Fibroblast of skin of back (primary cell): ENCODE data around the gene MAN1A1.
A peak's percentile ranks its signal among the peaks of the same experiment; 100 is the strongest.
"Not testable (repeated sequence)": the region's sequence is repeated elsewhere in the genome, so short reads cannot be mapped to it uniquely, and the experiment has no call there.

Experiments used
- DNase-seq: peaks from one replicate; pipeline ENCODE4 v3.0.0-alpha.2; 2013

The MAN1A1 gene

DNA sequence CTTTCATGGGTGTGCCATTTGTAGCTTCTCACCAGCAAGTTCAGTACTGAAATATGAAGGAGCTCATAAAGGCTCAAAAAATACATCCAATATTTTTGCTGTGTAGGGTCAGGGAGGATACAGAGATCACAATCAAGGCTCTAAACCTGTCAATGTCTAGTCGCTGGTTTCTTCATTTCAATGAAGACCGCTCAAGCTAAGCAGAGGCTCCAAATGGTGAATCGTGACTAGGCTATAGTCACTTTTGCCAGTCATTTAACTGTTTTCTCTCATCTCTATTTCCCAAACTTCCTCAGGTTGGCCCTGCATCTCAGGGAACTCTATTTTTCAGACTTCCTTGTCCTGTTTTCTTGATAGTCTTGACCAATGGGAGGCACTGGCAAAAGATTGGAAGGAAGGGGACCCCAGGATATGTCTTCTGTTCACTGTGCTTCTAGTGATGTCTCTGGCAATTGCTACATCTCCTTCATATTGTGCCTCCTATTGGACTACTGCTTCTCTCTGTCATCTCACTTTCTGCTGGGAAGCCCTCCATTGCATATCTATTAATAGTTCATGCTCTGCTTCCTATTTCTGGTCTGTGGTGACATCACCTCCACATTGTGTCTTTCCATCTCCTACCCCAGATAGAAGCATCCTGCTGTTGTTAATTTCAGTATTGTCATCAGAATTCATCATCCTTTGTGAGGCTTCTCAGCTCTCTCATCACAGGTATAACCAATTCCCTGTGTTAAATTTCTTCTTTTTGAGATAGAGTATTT is 183.4 kb downstream of the MAN1A1 start:
- no peak for DNase-seq

GRCh38 chr6:119163006-119163405 is 186.6 kb downstream of the MAN1A1 start:
- no peak for DNase-seq

DNA sequence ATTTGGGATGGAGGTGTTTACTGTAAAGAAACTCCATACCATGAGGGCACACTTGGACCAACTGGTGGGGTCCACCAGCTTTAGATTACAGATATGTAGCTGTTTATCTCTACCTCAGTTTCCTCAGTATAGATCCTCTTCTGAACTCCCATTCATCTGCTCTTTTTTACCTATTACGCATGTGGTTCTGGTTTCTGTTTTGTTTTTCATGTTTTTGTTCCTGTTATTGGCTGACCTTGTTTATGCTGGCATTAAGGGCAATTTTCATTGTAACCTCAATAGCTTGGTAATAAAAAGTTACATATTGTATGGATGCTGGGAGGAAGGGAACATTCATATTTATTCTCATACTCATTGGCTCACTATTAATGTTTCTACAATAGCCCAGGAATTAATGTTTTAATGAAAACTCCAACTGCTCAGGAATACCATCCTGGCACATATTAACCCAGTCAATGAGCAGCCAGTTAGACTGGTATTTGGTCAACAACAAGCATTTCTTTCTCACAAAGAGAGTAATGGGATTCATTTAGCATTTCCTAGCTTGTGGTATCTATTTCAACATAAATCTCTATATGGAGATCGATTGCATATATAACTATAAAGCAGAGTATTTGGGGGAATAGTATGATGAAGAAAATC is 187.3 kb downstream of the MAN1A1 start:
- DNase-seq: no peak

GRCh38 chr6:119161438-119161837 is 188.1 kb downstream of the MAN1A1 start:
- DNase-seq: no peak

DNA sequence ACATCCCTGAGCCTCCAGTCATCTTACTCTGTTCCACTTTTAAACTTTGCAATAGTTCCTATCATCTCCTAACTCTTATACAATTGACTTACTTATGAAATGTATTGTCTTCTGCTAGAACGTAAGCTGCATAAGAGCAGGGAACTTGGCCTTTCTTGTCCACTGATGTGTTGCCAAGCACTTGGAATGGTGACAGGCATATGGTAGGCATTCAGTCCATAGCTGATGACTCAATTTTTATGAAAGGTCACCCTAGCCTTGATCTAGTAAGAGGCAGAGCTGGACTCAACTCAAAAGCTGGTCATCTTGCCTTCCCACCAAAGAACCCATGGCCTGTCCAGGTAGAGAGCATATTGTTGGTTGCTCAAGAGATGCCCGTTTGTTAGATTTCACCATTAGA is 188.7 kb downstream of the MAN1A1 start:
- DNase-seq: no peak

DNA sequence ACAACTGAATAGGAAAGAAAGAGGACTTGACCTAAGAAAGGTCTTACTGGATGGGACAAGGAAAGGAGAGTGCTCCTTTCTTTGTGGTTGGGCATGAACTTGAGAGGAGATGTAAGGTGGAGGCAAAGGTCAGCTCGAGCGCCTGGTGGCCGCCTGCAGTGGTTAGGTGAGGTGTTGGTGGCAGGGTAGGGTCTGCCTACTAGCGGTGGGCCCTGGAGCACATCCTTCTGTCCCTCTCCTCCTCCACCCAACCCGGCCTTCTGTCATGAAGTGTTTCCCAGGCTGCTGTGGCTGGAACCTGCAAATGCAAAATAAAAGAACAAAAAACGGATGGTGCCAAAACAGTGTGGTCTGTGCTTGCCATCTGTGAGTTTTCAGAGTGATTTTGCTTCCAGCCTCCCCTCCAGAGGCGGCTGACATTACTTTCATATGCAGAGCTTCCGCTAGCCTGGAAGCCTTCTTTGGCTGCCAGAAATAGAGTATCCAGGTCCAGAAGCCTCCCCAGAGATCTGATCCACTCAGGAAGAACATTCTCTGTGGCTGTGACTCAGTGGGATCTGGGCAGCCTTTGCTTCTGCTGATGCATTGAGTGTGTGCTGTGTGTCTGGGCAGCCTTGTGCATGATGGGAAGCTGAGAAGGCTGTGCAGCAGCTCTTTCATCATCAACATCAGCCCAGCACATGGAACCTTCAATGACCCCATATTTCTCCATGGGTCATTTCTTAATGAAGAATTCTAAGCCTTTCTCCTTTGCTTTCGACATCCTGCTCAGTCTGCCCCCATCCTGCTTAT is 191.3 kb downstream of the MAN1A1 start:
- peak; percentile 31 for DNase-seq

GRCh38 chr6:119157506-119157815 is 192.1 kb downstream of the MAN1A1 start:
- DNase-seq: no peak

GRCh38 chr6:119156757-119157505 is 192.6 kb downstream of the MAN1A1 start:
- no peak for DNase-seq

DNA sequence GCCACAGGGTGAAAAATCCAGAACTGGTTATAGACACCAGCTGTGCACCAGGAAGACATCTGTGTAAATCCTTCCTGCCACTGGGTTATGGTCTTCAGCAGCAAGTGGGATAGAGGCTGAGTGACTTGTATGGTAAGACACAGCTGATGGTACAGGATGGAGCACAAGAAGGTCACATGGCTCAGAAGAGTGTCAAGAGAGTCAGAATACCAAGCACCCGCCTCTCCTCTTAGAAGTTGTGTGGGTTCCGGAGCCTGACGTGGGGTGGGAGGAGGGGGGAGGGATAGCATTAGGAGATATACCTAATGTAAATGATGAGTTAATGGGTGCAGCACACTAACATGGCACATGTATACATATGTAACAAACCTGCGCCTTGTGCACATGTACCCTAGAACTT is 193.5 kb downstream of the MAN1A1 start:
- DNase-seq: not testable (repeated sequence)

- no peak for DNase-seq
Measured at GRCh38 chr6:119152187-119152586, 197.4 kb downstream of the MAN1A1 start.

DNA sequence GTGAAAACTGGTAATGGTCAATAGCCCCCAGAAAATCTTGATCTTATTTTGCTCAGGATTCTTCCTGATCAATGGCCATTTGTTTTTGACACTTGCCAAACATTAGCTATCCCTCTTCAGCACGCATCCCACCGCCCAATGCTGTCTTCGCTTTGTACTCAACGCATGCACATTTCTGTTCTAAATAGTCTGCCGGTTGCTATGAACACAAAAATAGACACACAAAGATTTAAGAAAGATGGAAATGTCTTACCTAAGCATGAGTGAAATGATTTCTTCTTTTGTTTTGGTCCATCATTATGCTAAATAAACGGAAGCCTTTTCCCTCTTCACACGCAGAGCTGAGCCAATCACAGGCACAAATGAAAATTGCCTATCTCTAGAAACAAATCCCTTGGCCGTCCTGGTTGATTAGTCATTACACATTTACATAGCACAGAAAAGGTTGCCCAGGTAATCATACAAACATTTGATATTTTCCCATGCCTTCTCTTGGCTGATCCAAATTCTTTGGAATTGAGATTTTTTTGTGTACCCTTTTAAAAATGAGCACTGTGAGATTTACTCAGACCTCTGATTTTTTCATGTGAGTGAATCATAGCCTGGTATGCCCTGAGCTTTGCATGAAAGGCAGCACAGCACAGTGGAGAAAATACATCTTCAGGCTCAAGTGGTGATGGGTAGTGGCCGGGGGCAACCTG is 200.6 kb downstream of the MAN1A1 start:
- peak; percentile 48 for DNase-seq

DNA sequence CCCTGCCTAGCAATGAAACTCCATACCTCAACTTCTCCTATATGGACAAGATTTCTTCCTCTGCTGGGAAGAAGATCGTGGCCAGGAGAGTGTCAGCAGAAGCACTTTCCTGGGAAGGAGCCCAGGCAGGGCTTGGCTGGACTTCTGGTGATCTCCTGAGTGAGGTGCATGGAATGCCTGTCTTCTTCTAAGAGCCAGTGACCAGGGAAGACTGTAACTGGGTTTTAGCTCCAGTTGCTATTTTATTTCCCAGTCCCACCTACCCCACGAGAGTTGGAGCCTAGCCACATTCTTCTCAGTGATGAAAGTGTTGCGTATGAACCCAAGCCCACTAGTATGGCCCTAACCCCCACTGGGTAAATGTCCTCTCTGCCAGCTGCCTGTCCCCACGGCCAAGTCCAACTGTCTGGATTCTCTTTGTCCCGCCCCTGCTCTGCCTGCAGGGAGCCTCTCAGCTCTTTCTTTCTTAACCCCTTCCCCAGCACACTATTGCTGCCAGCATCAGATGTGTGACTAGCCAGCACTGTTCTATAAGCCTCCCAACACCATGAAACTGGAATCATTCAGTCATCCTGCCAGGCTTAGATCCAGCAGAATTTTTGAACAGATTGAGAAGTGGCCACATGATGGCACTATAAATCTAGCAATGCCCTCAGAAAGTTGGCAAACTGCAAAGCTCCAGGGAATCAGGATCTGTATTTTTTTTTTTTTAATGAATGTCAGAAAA is 201.3 kb downstream of the MAN1A1 start:
- peak; percentile 80 for DNase-seq

GRCh38 chr6:119147101-119148053 is 202.2 kb downstream of the MAN1A1 start:
- DNase-seq: peak; percentile 98

- no peak for DNase-seq
Measured at GRCh38 chr6:119145111-119145510, 204.4 kb downstream of the MAN1A1 start.

DNA sequence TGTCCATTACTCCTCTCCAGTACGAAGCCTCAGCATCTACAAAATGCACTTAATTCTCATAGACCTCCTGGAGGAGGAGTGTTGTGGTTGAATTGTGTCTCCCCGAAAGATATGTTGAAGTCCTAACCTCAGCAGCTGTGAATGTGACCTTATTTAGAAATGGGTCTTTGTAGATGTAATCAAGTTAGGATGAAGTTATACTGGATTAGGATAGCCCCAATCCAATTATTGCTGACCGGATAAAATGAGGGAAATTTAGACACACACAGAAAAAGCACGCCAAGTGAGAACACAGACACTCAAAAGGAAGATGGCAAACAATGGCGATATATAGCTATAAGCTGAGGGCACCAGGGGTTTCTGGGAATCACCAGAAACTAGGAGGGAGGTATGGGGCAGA is 206.9 kb downstream of the MAN1A1 start:
- no peak for DNase-seq

- DNase-seq: no peak
Measured at GRCh38 chr6:119142041-119142440, 207.5 kb downstream of the MAN1A1 start.

DNA sequence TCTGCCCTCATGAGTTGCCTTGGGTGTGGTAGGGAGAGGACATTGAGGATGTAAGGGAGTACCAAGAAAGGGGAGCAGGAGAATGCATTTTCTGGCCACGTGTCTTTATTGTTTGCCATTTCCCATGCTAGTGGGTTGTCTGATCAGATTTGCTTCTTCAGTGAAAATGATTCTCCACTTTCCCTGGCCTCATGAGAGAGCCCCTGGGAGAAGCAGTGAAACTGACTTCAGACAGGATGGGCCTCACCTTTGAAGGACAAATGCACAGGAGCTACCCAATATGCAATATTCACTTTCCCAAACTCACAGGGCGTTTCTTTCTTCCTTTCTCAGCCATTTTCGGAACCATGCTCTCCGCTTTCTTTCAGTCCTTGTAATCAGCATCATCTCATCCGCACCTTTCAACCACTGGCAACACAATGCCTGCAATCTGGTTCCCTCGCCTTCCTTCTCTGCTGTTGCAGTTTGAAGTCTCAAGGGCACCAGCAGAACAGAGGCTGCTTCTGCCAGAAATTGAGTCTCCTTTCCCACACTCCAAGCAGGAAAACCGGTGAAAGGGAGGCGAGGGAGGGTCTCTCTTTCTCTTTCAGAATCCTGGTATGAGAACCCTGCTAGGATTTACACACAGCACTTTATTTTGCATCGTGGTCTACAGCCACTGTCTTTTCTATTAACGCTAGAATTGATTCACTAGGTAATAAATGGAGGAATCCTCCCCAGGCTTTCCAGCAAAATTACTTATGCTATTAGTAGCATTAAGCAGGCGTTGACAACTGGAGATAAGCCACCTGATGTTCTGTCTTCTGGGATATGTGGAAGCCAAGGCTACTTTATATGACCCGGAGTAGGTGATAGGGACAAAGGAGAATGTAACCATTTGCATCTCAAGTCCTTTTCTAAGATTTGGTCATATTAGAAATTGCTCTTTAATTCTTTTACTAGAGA is 209.1 kb downstream of the MAN1A1 start:
- DNase-seq: no peak

- DNase-seq: no peak
Measured at GRCh38 chr6:119138906-119139541, 210.5 kb downstream of the MAN1A1 start.
